ENCODE data around the gene LPCAT4. TPM values are rescaled to one million over a fixed set of nuclear protein-coding genes. Genes with fewer than 3 reads are reported as not detected.

The LPCAT4 gene
- total RNA-seq, 1 donor from 2014 or later, result 113 TPM

- peaks cover 7 to 18% of the 10 kb centered on the region in 2 donors for H3K4me1 ChIP-seq
- H3K4me3 ChIP-seq, result peak overlapping the region; percentile 71 to 99
- peak overlapping the region; percentile 74 to 90 for H3K27ac ChIP-seq
- H3K27me3 ChIP-seq, result no peaks in the 10 kb centered on the region
- DNase-seq (ENCODE audit: low spot score in 2 of 2), result no peak
- intact Hi-C loops (cut with DNase I), result loop anchor here (2.0 to 5.0 kb wide), 3 partner anchors 15 to 252 kb away; no protein-coding TSS in a partner anchor
- no peak for TF ChIP-seq CTCF (IDR thresholded peaks at IDR 0.05)
- H3K36me3 ChIP-seq, result peaks cover under 1 to 3% of the 10 kb centered on the region in 2 donors
- H3K9me3 ChIP-seq, result no peaks in the 10 kb centered on the region
These were observed 31.6 kb downstream of the LPCAT4 start for GRCh38 chr15:34335176-34336032.

- no peak for TF ChIP-seq CTCF (IDR thresholded peaks at IDR 0.05)
- H3K27ac ChIP-seq, result peak overlapping the region; percentile 74 to 90
- H3K27me3 ChIP-seq, result no peaks in the 10 kb centered on the region
- H3K9me3 ChIP-seq, result no peaks in the 10 kb centered on the region
- H3K36me3 ChIP-seq, result no peaks in the 10 kb centered on the region
- peaks cover 7 to 18% of the 10 kb centered on the region in 2 donors for H3K4me1 ChIP-seq
- peak overlapping the region; percentile 71 to 99 for H3K4me3 ChIP-seq
- no peak for DNase-seq (ENCODE audit: low spot score in 2 of 2)
- intact Hi-C loops (cut with DNase I), result loop anchor here (2.0 to 5.0 kb wide), 2 partner anchors 38 to 253 kb away; no protein-coding TSS in a partner anchor
These were observed 32.3 kb downstream of the LPCAT4 start for GRCh38 chr15:34334672-34335071.

- Histone ChIP-seq H3K9me3 (no peaks in the 10 kb centered on the region), H3K27me3 (no peaks in the 10 kb centered on the region), H3K36me3 (no peaks in the 10 kb centered on the region), H3K27ac (no peak overlapping the region), H3K4me1 (peaks cover 3 to 14% of the 10 kb centered on the region in 2 donors), H3K4me3 (no peak overlapping the region)
- DNase-seq (ENCODE audit: low spot score in 2 of 2), result no peak
- intact Hi-C loops (cut with DNase I), result no loop called here
- no peak for TF ChIP-seq CTCF (IDR thresholded peaks at IDR 0.05)
These were observed 34.4 kb downstream of the LPCAT4 start for GRCh38 chr15:34332553-34333120.

GRCh38 chr15:34331809-34332208, 35.2 kb downstream of the LPCAT4 start:
- intact Hi-C loops (cut with DNase I), result no loop called here
- Histone ChIP-seq H3K4me3 (no peak overlapping the region), H3K27me3 (no peaks in the 10 kb centered on the region), H3K9me3 (no peaks in the 10 kb centered on the region), H3K27ac (no peak overlapping the region), H3K4me1 (peaks cover 0 to 14% of the 10 kb centered on the region in 2 donors), H3K36me3 (no peaks in the 10 kb centered on the region)
- DNase-seq (ENCODE audit: low spot score in 2 of 2), result no peak
- TF ChIP-seq CTCF (IDR thresholded peaks at IDR 0.05), result no peak

GRCh38 chr15:34330279-34330678, 36.7 kb downstream of the LPCAT4 start:
- intact Hi-C loops (cut with DNase I), result no loop called here
- H3K4me1 ChIP-seq, result peaks cover 0 to 20% of the 10 kb centered on the region in 2 donors

More at GRCh38 chr15:34330279-34330678, 36.7 kb downstream of the LPCAT4 start:
- no peak for DNase-seq (ENCODE audit: low spot score in 2 of 2)
- no peaks in the 10 kb centered on the region for H3K27me3 ChIP-seq
- no peak overlapping the region for H3K27ac ChIP-seq
- H3K9me3 ChIP-seq, result no peaks in the 10 kb centered on the region
- H3K36me3 ChIP-seq, result no peaks in the 10 kb centered on the region
- no peak for TF ChIP-seq CTCF (IDR thresholded peaks at IDR 0.05)
- H3K4me3 ChIP-seq, result no peak overlapping the region

Measured in ascending aorta (tissue), 2 donors.